EH (cell line): Measurements from ENCODE around the gene PRR19.
"Not testable (repeated sequence)": the region's sequence is repeated elsewhere in the genome, so short reads cannot be mapped to it uniquely, and the experiment has no call there.

ENCODE experiments used
- DNase-seq: peaks from one replicate; pipeline ENCODE4 v3.0.0-alpha.2; 2015; ENCODE audit warnings: low read depth

Gene PRR19

GRCh38 chr19:42301646-42302203 is at the start of gene PRR19:
PRR19 (plus strand) TSS chr19:42302132; CDS start chr19:42309585, 7,453 bp downstream.
- peak; percentile 32 for DNase-seq

GRCh38 chr19:42252365-42253244 is 49.3 kb upstream of the PRR19 start:
- DNase-seq: peak; percentile 65

- DNase-seq: peak; percentile 68
Measured at GRCh38 chr19:42253245-42254088, 48.5 kb upstream of the PRR19 start.

GRCh38 chr19:42254089-42254849 is 47.7 kb upstream of the PRR19 start:
- DNase-seq: peak; percentile 62

GRCh38 chr19:42254850-42255765 is 46.8 kb upstream of the PRR19 start, which contains the start of gene ERF:
ERF (minus strand) TSS chr19:42255128; CDS start chr19:42254999, 129 bp downstream.
- peak; percentile 90 for DNase-seq

- peak; percentile 77 for DNase-seq
Measured at GRCh38 chr19:42255766-42256745, 45.9 kb upstream of the PRR19 start.

- not testable (repeated sequence) for DNase-seq
Measured at GRCh38 chr19:42257842-42258241, 44.1 kb upstream of the PRR19 start.

GRCh38 chr19:42261763-42262162 is 40.2 kb upstream of the PRR19 start:
- peak; percentile 32 for DNase-seq

GRCh38 chr19:42266105-42266504 is 35.8 kb upstream of the PRR19 start:
- not testable (repeated sequence) for DNase-seq

GRCh38 chr19:42266928-42267603 is 34.9 kb upstream of the PRR19 start:
- DNase-seq: not testable (repeated sequence)

GRCh38 chr19:42267644-42268141 is 34.2 kb upstream of the PRR19 start:
- DNase-seq: peak; percentile 52

GRCh38 chr19:42268142-42268703 is 33.7 kb upstream of the PRR19 start:
- DNase-seq: peak; percentile 100

- peak; percentile 100 for DNase-seq
Measured at GRCh38 chr19:42268704-42269477, 33.0 kb upstream of the PRR19 start, which contains the start of gene CIC. CIC (plus strand) TSS chr19:42269252; CDS start chr19:42271784, 2,532 bp downstream.

GRCh38 chr19:42269478-42270345 is 32.2 kb upstream of the PRR19 start:
- peak; percentile 26 for DNase-seq

- peak; percentile 89 for DNase-seq
Measured at GRCh38 chr19:42270346-42271044, 31.4 kb upstream of the PRR19 start.

- peak; percentile 27 for DNase-seq
Measured at GRCh38 chr19:42271045-42271419, 30.9 kb upstream of the PRR19 start.
